ENCODE data around the gene MYO3B.

GRCh38 chr2:170313992-170314348, 136.0 kb downstream of the MYO3B start:
- TF ChIP-seq SUZ12 (IDR thresholded peaks at IDR 0.05) (no peak), SP1 (IDR thresholded peaks at IDR 0.05) (no peak), CTBP1 (IDR thresholded peaks at IDR 0.05; ENCODE audit: borderline replicate concordance) (no peak), BHLHE40 (IDR thresholded peaks at IDR 0.05; ENCODE audit: borderline replicate concordance) (no peak), ZNF384 (IDR thresholded peaks at IDR 0.05) (no peak), NFRKB (IDR thresholded peaks at IDR 0.05) (no peak), FOXM1 (IDR thresholded peaks at IDR 0.05; ENCODE audit: borderline replicate concordance) (no peak), ARNT (IDR thresholded peaks at IDR 0.05) (no peak), FOXK2 (IDR thresholded peaks at IDR 0.05) (no peak), ELF4 (IDR thresholded peaks at IDR 0.05) (no peak)
- TF ChIP-seq, protein P1, sequence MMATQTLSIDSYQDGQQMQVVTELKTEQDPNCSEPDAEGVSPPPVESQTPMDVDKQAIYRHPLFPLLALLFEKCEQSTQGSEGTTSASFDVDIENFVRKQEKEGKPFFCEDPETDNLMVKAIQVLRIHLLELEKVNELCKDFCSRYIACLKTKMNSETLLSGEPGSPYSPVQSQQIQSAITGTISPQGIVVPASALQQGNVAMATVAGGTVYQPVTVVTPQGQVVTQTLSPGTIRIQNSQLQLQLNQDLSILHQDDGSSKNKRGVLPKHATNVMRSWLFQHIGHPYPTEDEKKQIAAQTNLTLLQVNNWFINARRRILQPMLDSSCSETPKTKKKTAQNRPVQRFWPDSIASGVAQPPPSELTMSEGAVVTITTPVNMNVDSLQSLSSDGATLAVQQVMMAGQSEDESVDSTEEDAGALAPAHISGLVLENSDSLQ (IDR thresholded peaks at IDR 0.05) = no peak
